PFSK-1 (cell line): Measurements from ENCODE around the gene CTNND2.

Source experiments
- FOXP2 ChIP-seq: optimal IDR thresholded peaks from 2 replicates; pipeline ENCODE3; 2011; ENCODE audit warnings: borderline replicate concordance, control low read depth, inconsistent platforms; ENCODE audit not compliant: insufficient read depth; ENCODE audit errors: extremely low read length, extremely low read depth
- POLR2AphosphoS5 ChIP-seq: IDR thresholded peaks from 2 replicates; pipeline ENCODE4 v1.6.1; 2012; ENCODE audit warnings: low read depth, mild to moderate bottlenecking, control low read depth, low read length, moderate library complexity
- SIN3A ChIP-seq: IDR thresholded peaks from 2 replicates; pipeline ENCODE4 v1.6.1; 2012; ENCODE audit warnings: mild to moderate bottlenecking, low read length, moderate library complexity, borderline replicate concordance; ENCODE audit not compliant: insufficient read depth
- TAF1 ChIP-seq: IDR thresholded peaks from 2 replicates; pipeline ENCODE4 v1.6.1; 2012; ENCODE audit warnings: low read length, control low read depth, borderline replicate concordance; ENCODE audit not compliant: insufficient read depth
- TF ChIP-seq, protein P1 (sequence below), 2 experiments: IDR thresholded peaks; 2 replicates each; pipeline versions ENCODE4 v1.6.1 to v1.8.0; 2011 to 2012; ENCODE audit warnings: low read depth in 2 of 2, low read length in 2 of 2, control low read depth in 1 of 2, inconsistent platforms in 1 of 2, mild to moderate bottlenecking in 1 of 2, moderate library complexity in 1 of 2; ENCODE audit not compliant: insufficient read depth in 1 of 2

Gene CTNND2

GRCh38 chr5:11212706-11213105 is 691.5 kb downstream of the CTNND2 start:
- TF ChIP-seq TAF1: no peak
- TF ChIP-seq FOXP2: no peak
- TF ChIP-seq SIN3A: no peak

DNA sequence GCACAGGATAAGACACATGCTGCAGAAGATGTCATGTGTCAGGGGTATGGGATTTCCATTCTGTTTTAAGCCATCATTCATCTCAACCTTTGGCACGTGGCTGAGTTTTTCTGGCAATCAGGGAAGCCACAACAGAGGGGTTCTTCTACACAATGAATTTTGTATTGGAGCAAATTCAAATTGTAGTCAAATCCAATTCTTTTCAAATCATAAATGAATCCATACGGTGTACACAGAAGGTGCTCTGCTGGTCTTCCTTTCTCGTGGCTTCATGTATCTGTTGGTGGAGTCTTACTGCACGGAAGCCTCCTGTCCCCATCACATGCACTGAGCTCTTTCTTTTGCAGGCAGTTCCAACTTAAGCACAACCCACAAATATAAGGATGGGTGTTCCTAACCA is 706.5 kb downstream of the CTNND2 start:
- TF ChIP-seq POLR2AphosphoS5 (no peak), FOXP2 (no peak), SIN3A (no peak), TAF1 (no peak)
- TF ChIP-seq, protein P1, sequence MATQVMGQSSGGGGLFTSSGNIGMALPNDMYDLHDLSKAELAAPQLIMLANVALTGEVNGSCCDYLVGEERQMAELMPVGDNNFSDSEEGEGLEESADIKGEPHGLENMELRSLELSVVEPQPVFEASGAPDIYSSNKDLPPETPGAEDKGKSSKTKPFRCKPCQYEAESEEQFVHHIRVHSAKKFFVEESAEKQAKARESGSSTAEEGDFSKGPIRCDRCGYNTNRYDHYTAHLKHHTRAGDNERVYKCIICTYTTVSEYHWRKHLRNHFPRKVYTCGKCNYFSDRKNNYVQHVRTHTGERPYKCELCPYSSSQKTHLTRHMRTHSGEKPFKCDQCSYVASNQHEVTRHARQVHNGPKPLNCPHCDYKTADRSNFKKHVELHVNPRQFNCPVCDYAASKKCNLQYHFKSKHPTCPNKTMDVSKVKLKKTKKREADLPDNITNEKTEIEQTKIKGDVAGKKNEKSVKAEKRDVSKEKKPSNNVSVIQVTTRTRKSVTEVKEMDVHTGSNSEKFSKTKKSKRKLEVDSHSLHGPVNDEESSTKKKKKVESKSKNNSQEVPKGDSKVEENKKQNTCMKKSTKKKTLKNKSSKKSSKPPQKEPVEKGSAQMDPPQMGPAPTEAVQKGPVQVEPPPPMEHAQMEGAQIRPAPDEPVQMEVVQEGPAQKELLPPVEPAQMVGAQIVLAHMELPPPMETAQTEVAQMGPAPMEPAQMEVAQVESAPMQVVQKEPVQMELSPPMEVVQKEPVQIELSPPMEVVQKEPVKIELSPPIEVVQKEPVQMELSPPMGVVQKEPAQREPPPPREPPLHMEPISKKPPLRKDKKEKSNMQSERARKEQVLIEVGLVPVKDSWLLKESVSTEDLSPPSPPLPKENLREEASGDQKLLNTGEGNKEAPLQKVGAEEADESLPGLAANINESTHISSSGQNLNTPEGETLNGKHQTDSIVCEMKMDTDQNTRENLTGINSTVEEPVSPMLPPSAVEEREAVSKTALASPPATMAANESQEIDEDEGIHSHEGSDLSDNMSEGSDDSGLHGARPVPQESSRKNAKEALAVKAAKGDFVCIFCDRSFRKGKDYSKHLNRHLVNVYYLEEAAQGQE (IDR thresholded peaks at IDR 0.05; ENCODE audit: insufficient read depth in 1 of 2, low read depth in 2 of 2, low read length in 2 of 2): no peak

GRCh38 chr5:11191673-11192072 is 712.6 kb downstream of the CTNND2 start:
- TF ChIP-seq, protein P1 (IDR thresholded peaks at IDR 0.05; ENCODE audit: insufficient read depth in 1 of 2, low read depth in 2 of 2, low read length in 2 of 2): no peak
- TF ChIP-seq SIN3A (no peak), TAF1 (no peak), FOXP2 (no peak), POLR2AphosphoS5 (no peak)

DNA sequence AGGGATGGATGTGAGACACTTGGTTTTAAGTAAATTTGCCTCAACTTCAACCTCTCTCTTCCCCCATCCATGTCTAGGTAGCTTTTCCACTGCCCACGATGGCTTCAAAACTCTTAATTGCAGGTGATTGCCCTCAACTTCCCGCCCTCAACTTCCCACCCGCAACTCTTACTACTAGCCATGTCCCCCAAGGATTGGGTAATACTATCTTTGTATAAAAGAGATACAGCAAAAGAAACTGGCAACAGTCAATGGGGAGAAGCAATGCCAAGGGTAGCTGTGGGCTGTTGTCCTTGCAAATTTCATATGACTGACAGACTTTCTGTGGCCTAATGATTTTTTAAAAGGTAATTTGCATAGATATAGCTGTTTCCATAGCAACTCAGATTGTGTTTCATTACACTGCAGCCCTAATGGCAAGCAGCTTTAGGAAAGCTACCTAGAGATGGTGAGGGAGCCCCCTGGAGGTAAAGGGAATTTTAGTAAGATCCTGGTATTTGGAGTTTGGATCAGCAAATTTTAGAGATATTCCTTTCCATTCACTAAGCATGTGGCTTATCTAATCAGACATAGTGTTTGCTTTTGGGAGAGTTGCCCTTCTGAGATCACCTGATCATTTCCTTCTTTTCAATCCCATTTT is 721.7 kb downstream of the CTNND2 start:
- TF ChIP-seq TAF1: no peak

DNA sequence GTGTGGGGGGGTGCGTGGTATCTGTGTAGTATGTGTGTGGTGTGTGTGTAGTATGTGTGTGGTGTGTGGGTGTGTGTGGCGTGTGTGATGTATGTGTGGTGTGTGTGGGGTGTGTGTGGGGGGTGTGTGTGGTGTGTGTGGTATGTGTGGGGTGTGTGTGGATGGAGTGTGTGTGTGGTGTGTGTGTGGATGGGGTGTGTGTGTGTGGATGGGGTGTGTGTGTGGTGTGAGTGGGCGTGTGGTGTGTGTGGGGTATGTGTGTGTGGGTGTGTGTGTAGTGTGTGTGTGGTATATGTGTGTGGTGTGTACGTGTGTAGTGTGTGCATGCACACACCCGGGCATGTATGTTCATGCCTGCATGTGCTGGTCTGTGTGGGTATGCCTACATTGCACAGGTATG is 722.3 kb downstream of the CTNND2 start:
- no peak for TF ChIP-seq TAF1
- TF ChIP-seq POLR2AphosphoS5: no peak
- no peak for TF ChIP-seq FOXP2
- TF ChIP-seq, protein P1 (IDR thresholded peaks at IDR 0.05; ENCODE audit: insufficient read depth in 1 of 2, low read depth in 2 of 2, low read length in 2 of 2): no peak
- TF ChIP-seq SIN3A: no peak

GRCh38 chr5:11180890-11181289 is 723.4 kb downstream of the CTNND2 start:
- TF ChIP-seq SIN3A (no peak), FOXP2 (no peak), POLR2AphosphoS5 (no peak), TAF1 (no peak)
- TF ChIP-seq, protein P1 (IDR thresholded peaks at IDR 0.05; ENCODE audit: insufficient read depth in 1 of 2, low read depth in 2 of 2, low read length in 2 of 2): no peak
